ENCODE measurements around the gene ZNF292.
"Not testable (repeated sequence)": the region's sequence is repeated elsewhere in the genome, so short reads cannot be mapped to it uniquely, and the experiment has no call there.

The ZNF292 gene

DNA sequence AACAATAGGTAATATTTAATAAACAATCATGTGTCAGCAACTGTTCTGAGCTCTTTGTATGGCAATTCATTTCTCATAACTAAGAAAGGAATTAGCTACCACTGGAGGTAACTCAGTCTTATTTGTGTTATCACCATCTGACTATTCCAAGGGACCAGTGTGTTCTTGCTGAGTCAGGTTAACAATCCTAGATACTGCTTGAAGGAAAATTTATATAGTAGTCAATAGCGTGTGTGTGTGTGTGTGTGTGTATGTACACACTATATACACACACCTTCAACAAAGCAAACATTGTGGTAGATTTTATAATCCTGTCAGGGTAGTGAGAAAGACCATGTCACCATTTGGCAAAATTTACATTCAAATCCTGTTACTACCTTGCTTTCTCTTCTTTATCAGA is 121.3 kb downstream of the ZNF292 start:
- DNase-seq (ENCODE audit: low spot score), result no peak

DNA sequence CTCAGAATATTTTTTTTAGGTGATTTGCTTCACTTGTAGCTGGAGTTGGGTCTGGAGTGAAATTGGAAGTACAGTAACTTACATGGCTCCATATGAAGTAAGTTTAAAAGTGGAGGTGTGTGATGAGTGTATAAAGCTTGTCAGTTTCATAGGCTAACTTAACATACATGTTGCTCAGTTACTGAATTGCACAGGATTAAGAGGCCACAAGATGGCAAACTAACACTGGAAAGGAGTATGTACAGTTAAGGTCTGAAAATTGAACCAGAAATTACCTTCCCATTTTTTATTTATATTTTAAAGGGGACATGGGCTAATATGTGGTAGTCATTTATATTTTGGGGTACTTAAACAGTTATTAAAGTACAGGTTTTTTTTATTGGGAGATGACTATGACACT is 121.8 kb downstream of the ZNF292 start:
- DNase-seq (ENCODE audit: low spot score), result no peak

DNA sequence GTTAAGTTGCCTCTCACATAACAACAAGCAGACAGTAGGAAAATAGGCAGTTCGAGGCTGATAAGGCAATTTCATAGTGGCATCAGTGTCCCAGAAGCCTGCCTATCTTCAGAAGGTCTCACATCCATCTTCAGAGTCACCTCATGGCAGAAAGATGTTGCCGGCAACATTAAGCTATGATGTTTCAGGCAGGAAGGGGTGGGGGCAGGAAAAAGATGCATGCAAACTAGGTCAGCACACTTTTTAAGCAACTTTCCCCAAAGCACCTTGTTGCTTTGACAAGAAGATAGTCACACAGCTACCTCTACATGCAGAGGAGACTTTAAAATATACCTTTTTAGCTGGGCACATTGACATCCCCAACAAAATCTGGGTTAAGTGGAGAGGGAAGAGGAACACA is 123.8 kb downstream of the ZNF292 start:
- DNase-seq (ENCODE audit: low spot score), result peak; percentile 17

- no peak for DNase-seq (ENCODE audit: low spot score)
Measured at GRCh38 chr6:87281426-87281825, 126.1 kb downstream of the ZNF292 start.

GRCh38 chr6:87282743-87283142 is 127.4 kb downstream of the ZNF292 start:
- DNase-seq (ENCODE audit: low spot score), result no peak

DNA sequence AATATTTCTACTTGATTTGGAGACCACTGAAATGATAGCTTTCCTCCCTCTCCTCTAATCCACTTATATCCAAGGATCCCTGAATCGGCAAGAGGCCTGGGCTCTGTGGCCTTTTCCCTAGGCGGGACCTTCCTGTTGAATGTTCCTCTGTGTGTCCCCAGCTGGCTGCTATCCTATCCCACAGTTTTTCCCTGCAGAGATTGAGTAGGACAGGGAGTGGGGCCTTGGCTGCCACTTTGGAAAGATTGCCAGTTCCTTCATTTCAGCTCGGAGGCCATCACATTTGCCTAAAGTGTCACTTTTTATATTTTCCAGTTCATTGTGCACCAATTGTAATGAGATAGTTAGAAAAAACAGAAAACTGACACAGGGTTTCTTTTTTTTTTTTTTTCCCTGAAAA is 128.1 kb downstream of the ZNF292 start:
- no peak for DNase-seq (ENCODE audit: low spot score)

DNA sequence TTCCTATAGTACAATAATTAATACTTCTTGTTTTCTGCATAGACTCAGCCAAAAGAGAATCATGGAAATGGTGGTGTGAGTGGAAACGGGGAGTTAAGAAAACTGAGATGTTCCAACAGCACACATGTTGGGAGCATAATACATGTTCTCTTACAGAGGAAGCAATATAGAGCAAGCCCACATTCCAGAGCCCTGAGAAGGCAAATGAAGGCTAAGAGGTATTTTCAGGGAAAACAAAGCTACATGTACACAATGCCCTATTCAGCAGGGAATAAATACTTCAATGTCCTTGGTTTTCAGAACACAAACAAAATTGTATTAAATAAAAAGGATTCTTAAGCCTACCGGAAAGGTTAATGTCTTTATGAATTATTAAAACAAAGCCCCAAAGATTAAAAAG is 131.9 kb downstream of the ZNF292 start:
- no peak for DNase-seq (ENCODE audit: low spot score)

DNA sequence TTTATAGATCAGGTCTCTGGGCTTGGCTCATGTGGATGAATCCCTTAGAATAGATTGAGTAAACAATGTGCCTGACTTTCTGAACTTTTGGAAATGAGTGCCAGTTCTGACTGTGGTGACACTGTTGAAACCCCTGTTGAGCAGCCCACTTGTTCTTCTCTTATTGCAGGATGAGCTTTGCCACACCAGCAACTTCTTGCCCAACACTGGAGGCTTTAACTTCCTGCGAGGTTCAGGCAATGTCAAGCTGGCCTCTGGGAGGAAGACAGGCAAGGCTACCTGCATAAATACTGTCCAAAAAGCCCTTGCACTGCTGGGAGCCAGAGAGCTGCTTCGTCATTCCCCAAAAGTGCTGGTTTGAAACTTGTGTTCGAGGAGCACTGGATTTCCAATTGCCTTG is 134.2 kb downstream of the ZNF292 start:
- no peak for DNase-seq (ENCODE audit: low spot score)

- no peak for DNase-seq (ENCODE audit: low spot score)
Measured at GRCh38 chr6:87291883-87292282, 136.5 kb downstream of the ZNF292 start.

DNA sequence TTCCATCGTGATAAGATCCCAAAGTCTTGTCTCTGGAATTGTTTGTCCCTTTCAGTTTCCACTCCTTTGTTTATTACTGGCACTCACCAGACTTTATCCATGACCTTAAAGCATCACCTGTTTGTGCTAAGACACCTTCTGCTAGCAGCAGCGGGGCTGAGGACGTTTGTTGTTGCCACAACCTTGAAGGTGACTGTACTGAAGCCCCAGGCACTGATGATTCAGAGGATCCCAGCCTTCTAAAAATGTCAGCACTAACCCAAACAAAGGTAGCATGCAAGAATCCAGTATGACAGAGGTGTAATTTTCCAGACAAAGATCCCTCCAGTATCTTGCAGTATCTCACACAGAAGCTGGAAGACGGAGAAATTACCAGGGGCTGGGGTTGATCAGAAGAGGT is 138.2 kb downstream of the ZNF292 start:
- DNase-seq (ENCODE audit: low spot score), result no peak

GRCh38 chr6:87297119-87297518 is 141.8 kb downstream of the ZNF292 start:
- DNase-seq (ENCODE audit: low spot score), result no peak

DNA sequence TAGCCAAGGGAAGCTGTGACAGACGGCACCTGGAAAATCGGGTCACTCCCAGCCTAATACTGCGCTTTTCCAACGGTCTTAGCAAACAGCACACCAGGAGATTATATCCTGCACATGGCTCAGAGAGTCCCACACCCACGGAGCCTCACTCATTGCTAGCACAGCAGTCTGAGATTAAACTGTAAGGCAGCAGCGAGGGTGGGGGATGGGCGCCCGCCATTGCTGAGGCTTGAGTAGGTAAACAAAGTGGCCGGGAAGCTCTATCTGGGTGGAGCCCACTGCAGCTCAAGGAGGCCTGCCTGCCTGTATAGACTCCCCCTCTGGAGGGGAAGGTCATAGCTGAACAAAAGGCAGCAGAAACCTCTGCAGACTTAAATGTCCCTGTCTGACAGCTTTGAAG is 145.9 kb downstream of the ZNF292 start:
- not testable (repeated sequence) for DNase-seq (ENCODE audit: low spot score)

DNA sequence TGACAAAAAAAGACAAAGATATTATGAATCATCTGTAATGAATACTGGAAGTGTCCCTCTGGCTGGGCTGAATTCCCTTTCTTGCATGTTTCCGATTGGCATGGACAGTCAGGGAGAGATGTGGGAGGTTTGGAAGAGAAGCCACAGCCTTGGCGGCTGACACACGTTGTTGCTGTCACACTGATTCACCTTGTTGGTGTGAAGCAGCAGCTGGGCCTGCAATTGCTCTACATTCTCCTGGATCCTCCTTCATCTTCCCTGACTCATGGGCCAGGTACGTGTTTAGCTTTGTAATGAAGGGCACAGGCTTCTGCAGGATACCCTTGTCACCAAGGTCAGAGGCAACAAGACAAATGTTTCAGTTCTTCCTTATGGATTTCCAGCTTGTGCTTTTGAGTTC is 153.6 kb downstream of the ZNF292 start:
- no peak for DNase-seq (ENCODE audit: low spot score)

DNA sequence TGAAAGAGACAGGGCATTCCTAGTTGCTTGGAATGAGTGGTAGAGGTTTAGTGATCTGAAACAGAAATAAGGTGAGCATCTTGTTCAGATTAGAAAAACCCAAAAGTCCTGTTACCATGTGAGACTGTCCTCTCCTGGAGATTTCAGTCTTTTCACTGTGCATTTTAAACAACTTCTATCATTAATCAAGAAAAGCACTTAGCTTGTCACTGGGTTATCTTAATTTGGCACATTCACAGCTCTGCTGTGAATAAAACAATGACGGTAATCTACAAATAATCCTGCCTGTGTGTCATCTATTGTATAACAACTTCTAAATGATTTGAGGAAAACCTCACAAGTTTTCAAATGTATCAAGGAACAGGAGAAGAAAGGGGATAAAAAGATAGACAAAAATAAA is 157.5 kb downstream of the ZNF292 start:
- DNase-seq (ENCODE audit: low spot score), result no peak
